DND-41 (cell line): Measurements from ENCODE around the gene OR5W2.
"Not testable (repeated sequence)": the region's sequence is repeated elsewhere in the genome, so short reads cannot be mapped to it uniquely, and the experiment has no call there.

Experiments
- EZH2 ChIP-seq: IDR thresholded peaks from 3 replicates; pipeline ENCODE4 v1.6.1; 2012; ENCODE audit warnings: borderline replicate concordance, low read depth, mild to moderate bottlenecking, moderate library complexity, low read length, inconsistent platforms; ENCODE audit not compliant: severe bottlenecking
- TF ChIP-seq, protein P1 (sequence below): IDR thresholded peaks from 2 replicates; pipeline ENCODE4 v1.5.1; 2012; ENCODE audit warnings: borderline replicate concordance, low read length, moderate library complexity, mild to moderate bottlenecking; ENCODE audit not compliant: poor library complexity, severe bottlenecking; ENCODE audit errors: extremely low read depth

DNA sequence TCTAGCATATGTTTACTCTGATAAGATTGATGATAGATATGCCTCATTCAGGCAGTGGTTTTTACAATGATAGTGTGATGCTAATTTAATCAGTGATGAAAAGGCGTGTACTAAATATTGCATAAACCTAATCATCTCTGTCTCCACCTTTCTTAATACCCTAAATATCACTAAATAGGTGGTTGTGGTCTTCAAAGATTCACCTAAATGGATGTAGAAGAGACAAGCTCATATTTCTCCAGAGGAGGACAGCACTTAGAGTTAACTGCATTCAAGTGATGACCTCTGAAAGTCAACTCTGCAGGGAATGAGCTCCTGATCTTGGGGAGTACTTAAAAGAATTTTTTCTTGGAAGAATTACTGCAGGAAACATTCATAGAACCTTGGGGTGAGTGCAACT is 31.4 kb downstream of the OR5W2 start, which contains the start of gene TRIM51:
- TF ChIP-seq, protein P1, sequence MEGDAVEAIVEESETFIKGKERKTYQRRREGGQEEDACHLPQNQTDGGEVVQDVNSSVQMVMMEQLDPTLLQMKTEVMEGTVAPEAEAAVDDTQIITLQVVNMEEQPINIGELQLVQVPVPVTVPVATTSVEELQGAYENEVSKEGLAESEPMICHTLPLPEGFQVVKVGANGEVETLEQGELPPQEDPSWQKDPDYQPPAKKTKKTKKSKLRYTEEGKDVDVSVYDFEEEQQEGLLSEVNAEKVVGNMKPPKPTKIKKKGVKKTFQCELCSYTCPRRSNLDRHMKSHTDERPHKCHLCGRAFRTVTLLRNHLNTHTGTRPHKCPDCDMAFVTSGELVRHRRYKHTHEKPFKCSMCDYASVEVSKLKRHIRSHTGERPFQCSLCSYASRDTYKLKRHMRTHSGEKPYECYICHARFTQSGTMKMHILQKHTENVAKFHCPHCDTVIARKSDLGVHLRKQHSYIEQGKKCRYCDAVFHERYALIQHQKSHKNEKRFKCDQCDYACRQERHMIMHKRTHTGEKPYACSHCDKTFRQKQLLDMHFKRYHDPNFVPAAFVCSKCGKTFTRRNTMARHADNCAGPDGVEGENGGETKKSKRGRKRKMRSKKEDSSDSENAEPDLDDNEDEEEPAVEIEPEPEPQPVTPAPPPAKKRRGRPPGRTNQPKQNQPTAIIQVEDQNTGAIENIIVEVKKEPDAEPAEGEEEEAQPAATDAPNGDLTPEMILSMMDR = not testable (repeated sequence)
- TF ChIP-seq EZH2 = not testable (repeated sequence)
